Measurements from ENCODE around the gene GATA3.
A peak's percentile ranks its signal among the peaks of the same experiment; 100 is the strongest.

GATA3 gene

GRCh38 chr10:8044331-8044907 is 10.1 kb upstream of the GATA3 start:
- no peak for ATAC-seq
- TF ChIP-seq PPARA (CRISPR knock-in tag; IDR thresholded peaks at IDR 0.05; ENCODE audit: borderline replicate concordance) = no peak
- TF ChIP-seq TSHZ2 (CRISPR knock-in tag; IDR thresholded peaks at IDR 0.05) = no peak
- TF ChIP-seq ZNF70 (CRISPR knock-in tag; IDR thresholded peaks at IDR 0.05) = no peak
- TF ChIP-seq ZFP30 (CRISPR knock-in tag; IDR thresholded peaks at IDR 0.05) = no peak
- TF ChIP-seq PATZ1 (CRISPR knock-in tag; IDR thresholded peaks at IDR 0.05; ENCODE audit: borderline replicate concordance) = no peak
- no peak for TF ChIP-seq OSR1 (CRISPR knock-in tag; IDR thresholded peaks at IDR 0.05)
- TF ChIP-seq BACH2 (CRISPR knock-in tag; IDR thresholded peaks at IDR 0.05; ENCODE audit: borderline replicate concordance) = no peak
- TF ChIP-seq CSDC2 (CRISPR knock-in tag; IDR thresholded peaks at IDR 0.05) = no peak
- TF ChIP-seq CSRNP3 (CRISPR knock-in tag; IDR thresholded peaks at IDR 0.05) = no peak
- TF ChIP-seq ZNF565 (CRISPR knock-in tag; conservative IDR thresholded peaks at IDR 0.05; ENCODE audit: low read depth) = no peak
- TF ChIP-seq SNAI2 (CRISPR knock-in tag; IDR thresholded peaks at IDR 0.05) = no peak

- peak; percentile 57 for ATAC-seq
- TF ChIP-seq TSHZ2 (CRISPR knock-in tag; IDR thresholded peaks at IDR 0.05) = no peak
- no peak for TF ChIP-seq ZNF70 (CRISPR knock-in tag; IDR thresholded peaks at IDR 0.05)
- no peak for TF ChIP-seq OSR1 (CRISPR knock-in tag; IDR thresholded peaks at IDR 0.05)
- no peak for TF ChIP-seq BACH2 (CRISPR knock-in tag; IDR thresholded peaks at IDR 0.05; ENCODE audit: borderline replicate concordance)
- TF ChIP-seq CSDC2 (CRISPR knock-in tag; IDR thresholded peaks at IDR 0.05) = no peak
- TF ChIP-seq ZFP3 (CRISPR knock-in tag; IDR thresholded peaks at IDR 0.05) = no peak
- no peak for TF ChIP-seq ESRRG (CRISPR knock-in tag; IDR thresholded peaks at IDR 0.05)
- TF ChIP-seq POU6F1 (CRISPR knock-in tag; IDR thresholded peaks at IDR 0.05; ENCODE audit: borderline replicate concordance, low read depth) = no peak
- TF ChIP-seq GLIS3 (CRISPR knock-in tag; IDR thresholded peaks at IDR 0.05) = no peak
- no peak for TF ChIP-seq SNAI2 (CRISPR knock-in tag; IDR thresholded peaks at IDR 0.05)
- no peak for TF ChIP-seq TCF4 (CRISPR knock-in tag; IDR thresholded peaks at IDR 0.05; ENCODE audit: borderline replicate concordance)
- TF ChIP-seq CSRNP3 (CRISPR knock-in tag; IDR thresholded peaks at IDR 0.05) = no peak
- TF ChIP-seq ZNF8 (CRISPR knock-in tag; IDR thresholded peaks at IDR 0.05) = no peak
These were observed 9.4 kb upstream of the GATA3 start for GRCh38 chr10:8044908-8045725.

Measured in SK-N-SH treated with all-trans-retinoic acid at 6 μM for 48 hours (cell line).